GM21423 (cell line): Measurements from ENCODE around the gene ATP6V1B1.

Source experiments
- ATAC-seq: cut with Tn5 transposase; IDR thresholded peaks from one replicate; pipeline ENCODE4 v1.9.1; 2021; ENCODE audit warnings: mild to moderate bottlenecking, moderate library complexity; ENCODE audit not compliant: unreplicated experiment

ATP6V1B1 gene

GRCh38 chr2:70935468-70936164 is at the start of gene ATP6V1B1:
Gene ATP6V1B1, plus strand, starts transcription at chr2:70935900. Its CDS starts 55 bp downstream, at chr2:70935955.
- no peak for ATAC-seq

GRCh38 chr2:70886541-70886987 is 49.1 kb upstream of the ATP6V1B1 start:
- no peak for ATAC-seq

- ATAC-seq: no peak
These were observed 48.5 kb upstream of the ATP6V1B1 start for GRCh38 chr2:70887208-70887549.

- ATAC-seq: no peak
These were observed 48.0 kb upstream of the ATP6V1B1 start for GRCh38 chr2:70887550-70888246.

GRCh38 chr2:70888366-70888922 is 47.3 kb upstream of the ATP6V1B1 start:
- ATAC-seq: no peak

GRCh38 chr2:70888923-70889715 is 46.6 kb upstream of the ATP6V1B1 start:
- ATAC-seq: no peak

GRCh38 chr2:70889716-70890037 is 46.0 kb upstream of the ATP6V1B1 start:
- no peak for ATAC-seq

GRCh38 chr2:70890469-70891065 is 45.1 kb upstream of the ATP6V1B1 start:
- ATAC-seq: no peak

GRCh38 chr2:70891572-70892357 is 43.9 kb upstream of the ATP6V1B1 start:
- no peak for ATAC-seq

GRCh38 chr2:70892750-70893149 is 43.0 kb upstream of the ATP6V1B1 start:
- ATAC-seq: no peak

- ATAC-seq: no peak
These were observed 42.5 kb upstream of the ATP6V1B1 start for GRCh38 chr2:70893186-70893585.

- no peak for ATAC-seq
These were observed 40.9 kb upstream of the ATP6V1B1 start for GRCh38 chr2:70894765-70895164.

GRCh38 chr2:70895249-70895648 is 40.5 kb upstream of the ATP6V1B1 start:
- no peak for ATAC-seq

- ATAC-seq: no peak
These were observed 39.5 kb upstream of the ATP6V1B1 start for GRCh38 chr2:70895998-70896764.

- ATAC-seq: no peak
These were observed 38.9 kb upstream of the ATP6V1B1 start for GRCh38 chr2:70896765-70897202.

GRCh38 chr2:70897203-70897976 is 38.3 kb upstream of the ATP6V1B1 start:
- ATAC-seq: no peak

- ATAC-seq: no peak
These were observed 37.8 kb upstream of the ATP6V1B1 start for GRCh38 chr2:70897977-70898226.

GRCh38 chr2:70898363-70899240 is 37.1 kb upstream of the ATP6V1B1 start:
- ATAC-seq: no peak
